ENCODE data around the gene KRTAP16-1. TPM values are rescaled to one million over a fixed set of nuclear protein-coding genes. Genes with fewer than 3 reads are reported as not detected.
"Not testable (repeated sequence)": the region's sequence is repeated elsewhere in the genome, so short reads cannot be mapped to it uniquely, and the experiment has no call there.

Gene KRTAP16-1
- polyA plus RNA-seq, 3 donors = not detected

GRCh38 chr17:41301916-41302901 is 6.9 kb downstream of the KRTAP16-1 start, which contains the start of gene KRTAP29-1:
KRTAP29-1 (minus strand) TSS chr17:41302851; CDS start chr17:41302851, 0 bp downstream.
- no peak for DNase-seq

DNA sequence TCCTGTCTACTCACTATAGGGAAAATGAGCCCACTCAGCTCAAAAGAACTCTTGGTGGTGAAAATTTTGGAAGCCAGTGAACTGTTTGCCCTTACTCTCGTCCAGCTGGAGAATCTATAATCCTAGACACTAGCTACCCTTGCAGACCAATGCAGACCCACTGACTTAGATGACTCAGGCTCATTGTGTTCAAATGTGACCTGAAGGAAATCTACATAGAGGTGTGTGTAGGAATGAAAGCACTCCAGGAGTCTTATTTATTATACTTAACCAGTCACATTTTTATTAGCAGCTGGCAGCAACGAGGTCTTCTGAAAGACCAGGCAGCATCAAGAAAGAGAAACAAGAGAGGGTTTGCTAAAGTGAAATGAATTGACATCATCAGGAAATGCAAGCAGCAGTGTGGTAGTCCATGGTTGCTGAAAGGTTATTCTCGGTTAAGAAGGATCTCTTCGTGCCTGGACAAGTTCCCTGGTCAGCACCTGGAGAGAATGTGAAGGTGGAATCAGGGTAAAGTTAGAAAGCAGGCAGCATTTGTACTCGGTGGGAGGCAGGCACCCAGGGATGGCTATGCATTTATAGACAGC is 7.8 kb downstream of the KRTAP16-1 start:
- DNase-seq = no peak

DNA sequence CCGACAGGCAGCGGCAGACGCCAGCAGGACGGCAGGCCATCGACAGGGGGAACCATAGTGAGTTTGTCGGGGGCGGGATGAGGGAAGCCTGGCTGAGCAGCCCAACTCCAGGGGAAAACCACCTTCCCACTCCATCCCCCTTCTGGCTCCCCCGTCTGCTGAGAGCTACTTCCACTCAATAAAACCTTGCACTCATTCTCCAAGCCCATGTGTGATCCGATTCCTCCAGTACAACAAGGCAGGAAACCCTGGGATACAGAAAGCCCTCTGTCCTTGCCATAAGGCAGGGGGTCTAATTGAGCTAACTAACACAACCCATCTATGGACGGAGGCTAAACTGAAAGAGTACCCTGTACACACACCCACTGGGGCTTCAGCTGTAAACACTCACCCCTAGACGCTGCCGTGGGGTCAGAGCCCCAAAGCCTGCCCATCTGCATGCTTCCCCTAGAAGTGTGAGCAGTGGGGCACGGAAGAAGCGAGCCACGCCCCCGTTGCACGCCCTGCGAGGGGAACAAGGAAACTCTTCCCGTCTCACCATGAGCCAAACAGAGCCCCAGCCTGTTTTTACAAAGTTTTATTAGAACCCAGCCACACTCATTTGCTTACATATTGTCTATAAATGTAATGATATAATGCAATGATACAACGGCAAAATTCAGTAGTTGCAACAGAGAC is 10.5 kb downstream of the KRTAP16-1 start:
- no peak for DNase-seq

DNA sequence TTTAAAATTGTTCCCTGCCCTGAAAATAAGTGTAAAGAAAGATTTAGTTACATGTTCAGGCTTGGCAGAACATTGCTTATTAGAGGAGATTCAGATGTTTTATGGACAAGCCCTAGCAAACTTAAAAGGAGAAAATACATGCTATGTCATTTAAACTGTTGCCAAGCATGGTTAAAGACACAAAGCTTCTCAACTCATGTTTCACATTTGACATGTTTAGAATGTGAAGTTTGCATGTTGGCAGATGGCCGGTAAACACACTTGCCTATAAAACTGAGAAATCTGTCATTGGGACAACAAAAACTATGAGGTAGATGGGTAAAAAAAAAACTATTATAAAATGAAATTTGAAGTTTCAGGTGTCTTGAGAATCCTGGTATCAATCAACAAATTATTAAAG is 12.3 kb downstream of the KRTAP16-1 start:
- peak; percentile 10 for DNase-seq

GRCh38 chr17:41294016-41294415 is 15.1 kb downstream of the KRTAP16-1 start:
- no peak for DNase-seq

DNA sequence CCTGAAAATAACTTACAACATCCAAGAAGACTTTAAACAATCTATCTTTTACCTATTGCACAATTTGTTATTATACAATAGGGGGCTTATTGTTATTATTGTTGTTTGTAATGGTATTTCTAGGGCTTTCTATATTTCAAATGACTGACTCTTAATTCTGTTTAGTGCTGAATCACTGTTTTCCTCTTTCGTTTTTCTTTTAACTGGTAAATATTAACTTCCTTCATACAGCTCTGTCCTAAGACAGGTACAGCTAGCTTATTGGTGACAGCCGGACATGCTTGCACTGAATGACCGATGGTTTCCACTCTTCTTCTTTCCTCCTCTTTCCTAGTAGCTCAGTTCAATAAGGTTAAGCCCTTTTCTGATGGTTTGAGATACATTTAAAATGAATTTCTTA is 22.1 kb downstream of the KRTAP16-1 start:
- no peak for DNase-seq

DNA sequence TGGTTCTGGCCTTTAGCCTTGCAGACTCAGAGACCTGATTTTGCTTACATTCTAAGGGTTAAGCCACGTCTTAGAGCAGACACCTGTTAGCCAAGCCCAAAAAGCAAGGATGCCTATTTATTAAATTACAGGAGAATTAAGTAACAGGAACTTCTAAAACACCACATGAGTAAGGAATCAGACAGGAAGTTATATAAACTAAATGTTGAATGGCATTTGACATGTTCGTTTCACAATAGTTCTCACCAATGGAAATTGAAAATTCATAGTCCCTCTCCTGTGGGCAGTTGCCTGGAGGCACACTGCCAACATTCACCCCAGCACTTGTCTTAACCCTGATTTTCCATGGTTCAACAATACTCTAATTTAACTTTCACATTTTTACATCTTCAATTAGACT is 24.6 kb downstream of the KRTAP16-1 start:
- no peak for DNase-seq

GRCh38 chr17:41284043-41284442 is 25.1 kb downstream of the KRTAP16-1 start:
- DNase-seq = no peak

GRCh38 chr17:41278176-41278955 is 30.7 kb downstream of the KRTAP16-1 start:
- DNase-seq = no peak

DNA sequence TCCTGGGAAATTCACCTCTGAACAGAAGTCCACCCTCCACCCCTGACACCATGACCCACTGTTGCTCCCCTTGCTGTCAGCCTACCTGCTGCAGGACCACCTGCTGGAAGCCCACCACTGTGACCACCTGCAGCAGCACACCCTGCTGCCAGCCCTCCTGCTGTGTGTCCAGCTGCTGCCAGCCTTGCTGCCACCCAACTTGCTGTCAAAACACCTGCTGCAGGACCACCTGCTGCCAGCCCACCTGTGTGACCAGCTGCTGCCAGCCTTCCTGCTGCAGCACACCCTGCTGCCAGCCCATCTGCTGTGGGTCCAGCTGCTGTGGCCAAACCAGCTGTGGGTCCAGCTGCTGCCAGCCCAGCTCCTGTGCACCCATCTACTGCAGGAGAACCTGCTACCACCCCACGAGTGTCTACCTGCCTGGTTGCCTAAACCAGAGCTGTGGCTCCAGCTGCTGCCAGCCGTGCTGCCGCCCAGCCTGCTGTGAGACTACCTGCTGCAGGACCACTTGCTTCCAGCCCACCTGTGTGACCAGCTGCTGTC is 33.4 kb downstream of the KRTAP16-1 start, which contains the start of gene KRTAP9-7:
KRTAP9-7 (plus strand) TSS at position 51 of the 543 bp plus-strand sequence; CDS start at position 51, 0 bp downstream.
- not testable (repeated sequence) for DNase-seq

DNA sequence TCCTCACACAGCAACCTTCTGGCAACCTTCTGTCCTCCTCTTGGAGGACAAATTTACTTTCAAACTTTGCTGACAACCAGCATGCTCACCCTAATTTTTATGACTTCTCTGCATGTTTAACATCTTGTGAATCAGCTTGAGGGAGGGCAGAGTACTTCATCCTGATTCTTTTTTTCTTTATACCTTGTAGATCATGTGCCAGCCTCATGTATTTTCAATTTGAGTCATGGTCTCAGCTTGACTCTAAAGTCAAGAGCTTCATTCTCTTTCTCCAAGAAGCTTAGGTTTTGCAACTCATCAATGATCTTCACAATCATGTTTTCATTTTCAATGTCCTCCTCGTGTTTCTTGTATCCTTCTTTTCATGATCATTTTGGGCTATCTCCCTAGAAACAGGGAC is 37.3 kb downstream of the KRTAP16-1 start:
- DNase-seq = no peak

- DNase-seq = not testable (repeated sequence)
Measured at GRCh38 chr17:41271323-41271722, 37.8 kb downstream of the KRTAP16-1 start.

DNA sequence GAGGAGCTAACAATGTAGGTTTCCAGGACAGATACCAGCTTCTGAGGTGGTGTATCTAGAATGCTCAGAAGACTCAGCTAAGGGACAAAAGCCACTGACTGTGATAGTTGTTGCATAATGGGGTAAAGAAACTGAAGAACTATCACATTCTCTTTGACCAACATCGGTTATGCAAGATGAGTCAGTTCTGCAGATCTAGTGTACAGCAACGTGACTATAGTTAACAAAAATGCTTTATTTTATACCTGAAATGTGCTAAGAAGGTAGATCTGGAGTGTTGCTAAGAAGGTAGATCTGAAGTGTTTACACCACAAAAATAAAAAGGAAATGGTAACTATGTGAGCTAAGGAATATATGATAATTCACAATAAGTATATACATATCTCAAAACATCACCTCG is 41.4 kb downstream of the KRTAP16-1 start:
- DNase-seq = no peak

DNA sequence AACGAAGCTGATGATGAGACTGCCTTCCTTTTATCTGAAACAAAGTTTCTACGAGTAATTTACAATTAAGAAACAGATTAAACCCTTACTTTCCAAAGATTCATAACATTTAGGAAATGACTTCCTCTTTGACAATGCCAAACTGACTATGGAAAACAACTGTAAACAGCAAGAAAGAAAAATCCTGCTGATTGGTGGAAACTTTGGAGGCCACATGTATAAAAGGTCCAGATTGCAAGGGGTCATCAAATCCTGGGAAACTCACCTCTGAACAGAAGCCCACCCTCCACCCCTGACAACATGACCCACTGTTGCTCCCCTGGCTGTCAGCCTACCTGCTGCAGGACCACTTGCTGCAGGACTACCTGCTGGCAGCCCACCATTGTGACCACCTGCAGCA is 44.0 kb downstream of the KRTAP16-1 start, which contains the start of gene KRTAP9-6:
KRTAP9-6 (plus strand) TSS at position 301 of the 400 bp plus-strand sequence; CDS start at position 301, 0 bp downstream.
- no peak for DNase-seq

DNA sequence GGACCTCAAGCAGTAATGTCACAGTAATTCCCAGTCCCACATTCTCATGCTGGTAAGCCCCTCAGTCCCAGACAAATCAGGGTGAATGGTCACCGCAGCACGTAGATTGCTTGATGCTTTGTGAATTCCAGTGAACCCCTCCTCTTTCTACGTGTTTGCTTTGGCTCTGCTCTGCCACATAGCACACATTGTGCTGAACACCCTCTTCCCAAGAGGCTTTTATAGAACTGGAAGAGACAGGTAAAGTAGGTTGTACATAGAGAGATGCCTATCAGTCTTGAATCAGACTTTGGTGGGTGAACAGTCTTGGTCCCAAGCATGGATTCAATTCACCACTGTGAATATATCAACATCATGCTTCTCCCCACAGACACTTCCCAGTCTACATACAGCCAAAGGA is 44.5 kb downstream of the KRTAP16-1 start:
- no peak for DNase-seq

- no peak for DNase-seq
Measured at GRCh38 chr17:41263212-41263611, 45.9 kb downstream of the KRTAP16-1 start.

- DNase-seq = no peak
Measured at GRCh38 chr17:41258406-41258805, 50.7 kb downstream of the KRTAP16-1 start.

All from renal pelvis (tissue), 4 donors.